Left lobe of liver (tissue), 2 donors: Measurements from ENCODE around the gene STX4. TPM values are rescaled to one million over a fixed set of nuclear protein-coding genes. Genes with fewer than 3 reads are reported as not detected.

ENCODE experiments used
- ATAC-seq: fragments of 200-7000 bp; cut with Tn5 transposase; one replicate; pipeline ENCODE4 v1.9.1; 2020; ENCODE audit warnings: mild to moderate bottlenecking, moderate library complexity
- DNase-seq: peaks from one replicate; pipeline ENCODE4 v3.0.0-alpha.2; 2020; ENCODE audit warnings: low spot score
- total RNA-seq: library from RNA; stranded (reverse); gene quantifications from one replicate; pipeline ENCODE4 v1.2.1, GENCODE V29; 2021
- donor health status: DM: no; HTN: no; CAD: no; lungs with moderate emphysema.
- donor health status: DM: no; HTN: yes; CAD: no.

Gene STX4
- total RNA-seq, 1 donor from 2014 or later, result 24.6 TPM

DNA sequence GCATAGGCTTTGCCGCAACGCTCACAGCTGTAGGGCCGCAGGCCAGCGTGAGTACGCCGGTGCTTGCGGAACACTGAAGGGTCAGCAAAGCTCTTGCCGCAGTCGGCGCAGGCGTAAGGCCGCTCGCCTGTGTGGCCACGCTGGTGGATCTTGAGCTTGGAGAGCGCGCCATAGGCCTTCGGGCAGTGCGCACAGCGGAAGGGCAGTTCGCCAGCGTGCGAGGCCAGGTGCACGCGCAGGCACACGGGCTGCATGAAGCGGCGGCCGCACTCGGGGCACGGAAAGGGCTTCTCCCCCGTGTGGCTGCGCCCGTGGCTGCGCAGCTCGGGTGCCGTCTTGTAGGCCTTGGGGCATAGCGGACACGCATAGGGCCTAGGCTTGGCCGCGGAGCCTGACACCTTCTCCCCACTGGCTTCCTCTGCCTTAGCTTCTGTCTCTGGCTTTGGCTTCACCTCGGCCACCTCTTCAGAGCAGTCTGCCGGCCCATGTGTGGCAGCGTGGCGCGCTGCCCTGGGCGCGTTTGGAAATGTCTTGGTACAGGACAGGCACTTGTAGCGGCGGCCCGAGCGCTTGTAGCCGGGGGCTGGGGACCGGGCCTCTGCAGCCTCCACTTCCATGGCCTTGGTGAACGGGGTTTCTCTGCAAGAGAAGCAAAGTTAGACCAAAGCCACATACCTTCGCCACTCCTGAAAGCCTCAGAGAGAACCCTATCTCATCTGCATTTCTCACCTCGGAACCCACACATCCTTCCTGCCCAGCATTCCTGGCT is 30.7 kb downstream of the STX4 start:
- no peak for DNase-seq
- peak; percentile 20 for ATAC-seq

DNA sequence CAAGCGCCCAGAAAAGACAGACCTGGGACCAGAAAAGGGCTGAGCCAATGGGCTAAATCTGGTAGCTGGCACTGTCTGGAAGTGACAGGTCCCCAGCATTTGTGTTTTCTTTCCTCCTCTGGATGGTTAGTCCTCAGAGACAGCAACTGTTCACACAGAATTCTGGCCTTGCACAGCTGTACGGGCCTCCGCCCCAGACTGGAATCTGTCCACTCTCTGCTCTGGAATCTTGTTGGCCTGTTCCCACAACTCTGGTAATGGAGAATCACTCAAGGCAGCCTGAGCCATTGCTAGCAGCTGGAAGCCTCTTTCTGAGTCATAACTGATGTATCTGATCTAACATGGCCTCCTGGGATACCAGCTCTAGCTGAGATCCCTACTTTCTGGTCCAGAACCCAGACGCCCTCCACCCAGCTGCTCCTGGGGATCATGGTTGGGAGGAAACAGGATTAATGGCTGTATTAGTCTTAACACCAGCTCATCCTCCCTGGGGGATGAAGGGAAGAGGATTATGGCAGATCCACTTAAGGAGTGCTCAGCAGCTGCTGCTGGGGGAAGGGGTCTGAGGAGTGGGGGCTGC is 31.6 kb downstream of the STX4 start:
- DNase-seq (no peak), ATAC-seq (no peak)

DNA sequence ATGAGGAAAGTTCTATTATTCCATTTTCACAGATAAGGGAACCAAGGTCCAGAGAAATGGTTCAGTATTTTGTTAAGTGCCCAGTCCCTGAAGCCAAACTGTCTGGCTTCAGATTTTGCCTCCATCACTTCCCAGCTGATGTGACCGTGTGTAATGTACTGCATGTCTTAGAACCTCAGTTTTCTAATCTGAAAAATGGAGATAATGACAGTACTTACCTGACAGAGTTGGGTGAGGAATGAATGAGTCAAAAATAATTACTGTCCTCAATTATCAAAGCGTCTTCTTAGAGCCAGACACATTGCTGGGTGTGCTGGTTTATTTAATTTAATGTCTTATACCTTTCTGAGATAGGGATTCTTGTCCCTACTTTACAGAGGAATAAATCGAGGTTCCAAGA is 34.0 kb downstream of the STX4 start:
- DNase-seq (no peak), ATAC-seq (no peak)

GRCh38 chr16:31071861-31072260 is 38.5 kb downstream of the STX4 start:
- DNase-seq, result no peak
- no peak for ATAC-seq

- ATAC-seq, result no peak
- DNase-seq, result no peak
Measured at GRCh38 chr16:31072540-31073141, 39.3 kb downstream of the STX4 start.

GRCh38 chr16:31073142-31073969 is 40.0 kb downstream of the STX4 start:
- ATAC-seq (peak; percentile 86), DNase-seq (peak; percentile 93)

DNA sequence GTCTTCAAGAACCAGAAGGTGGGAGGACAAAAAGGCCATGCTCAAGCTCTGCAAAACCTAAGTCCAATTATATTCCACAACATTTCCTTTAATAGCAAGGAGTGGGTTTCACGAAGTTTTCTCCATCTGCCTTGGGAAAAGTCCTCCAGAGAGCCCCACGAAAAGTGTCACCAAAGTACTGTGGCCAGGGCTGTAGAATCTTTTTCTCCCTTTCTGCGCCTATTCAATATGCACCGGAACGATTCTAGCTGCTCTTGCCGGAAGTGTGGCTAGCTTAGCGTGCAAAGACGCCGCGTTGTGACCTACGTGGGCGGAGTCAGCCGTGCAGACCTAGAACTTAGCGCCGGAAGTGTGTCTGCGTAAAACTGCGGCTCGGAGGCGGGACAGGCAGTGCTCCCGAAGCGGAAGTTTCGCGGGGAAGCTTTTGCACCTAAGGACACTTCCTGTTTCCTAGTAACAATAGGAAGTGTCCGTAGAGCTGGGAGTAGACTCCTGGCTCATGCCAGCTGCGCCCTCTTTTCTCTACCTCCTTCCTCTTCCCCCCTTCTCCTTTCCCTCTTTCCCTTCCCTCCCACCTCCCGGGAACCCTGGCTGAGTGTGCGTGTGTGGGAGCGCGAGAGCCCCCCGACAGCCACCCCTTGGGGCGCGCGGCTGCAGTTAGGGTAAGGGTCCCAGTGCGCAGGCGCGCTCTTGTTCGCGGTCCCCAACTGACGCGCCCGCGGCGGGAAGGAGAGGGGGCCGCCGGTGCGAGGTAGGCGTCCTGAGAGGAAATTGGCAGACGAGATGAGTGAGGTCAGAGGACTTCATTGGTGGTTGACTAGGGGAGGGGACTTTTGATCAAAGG is 40.8 kb downstream of the STX4 start, which contains the start of the genes ZNF646 and ZNF668:
Gene ZNF646 (plus strand): TSS at position 453 of the 844 bp plus-strand sequence. CDS start 1,903 bp downstream, outside the sequence.
Gene ZNF668 (minus strand): TSS at position 271 of the 844 bp plus-strand sequence. CDS start 9,781 bp downstream, outside the sequence.
- DNase-seq (peak; percentile 98), ATAC-seq (peak; percentile 90)

DNA sequence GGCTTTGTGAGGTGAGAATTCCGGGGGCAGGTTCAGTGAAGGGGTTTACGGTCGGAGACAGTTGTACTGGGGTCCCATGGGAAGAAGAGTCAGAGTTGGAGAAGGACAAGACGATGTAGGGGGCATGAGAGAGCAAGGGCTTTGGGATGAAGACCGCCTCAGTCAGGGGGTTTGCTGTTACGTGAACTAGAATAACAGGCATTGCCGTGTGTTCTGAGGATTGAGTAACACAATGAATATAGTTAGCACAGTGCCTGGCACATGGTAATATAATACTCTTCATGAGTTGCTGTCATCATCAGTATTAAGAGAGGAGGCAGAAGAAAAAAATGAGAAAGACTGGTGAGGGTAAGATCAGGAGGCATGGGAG is 41.4 kb downstream of the STX4 start:
- ATAC-seq (no peak), DNase-seq (no peak)

DNA sequence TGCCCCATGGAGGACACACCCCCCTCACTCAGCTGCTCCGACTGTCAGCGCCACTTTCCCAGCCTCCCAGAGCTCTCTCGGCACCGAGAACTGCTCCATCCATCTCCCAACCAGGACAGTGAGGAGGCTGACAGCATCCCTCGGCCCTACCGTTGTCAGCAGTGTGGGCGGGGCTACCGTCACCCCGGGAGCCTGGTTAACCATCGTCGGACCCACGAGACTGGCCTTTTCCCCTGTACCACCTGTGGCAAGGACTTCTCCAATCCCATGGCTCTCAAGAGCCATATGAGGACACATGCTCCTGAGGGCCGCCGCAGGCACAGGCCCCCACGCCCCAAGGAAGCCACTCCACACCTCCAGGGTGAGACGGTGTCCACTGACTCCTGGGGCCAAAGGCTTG is 43.0 kb downstream of the STX4 start:
- DNase-seq (no peak), ATAC-seq (no peak)

GRCh38 chr16:31077024-31077423 is 43.7 kb downstream of the STX4 start:
- ATAC-seq, result no peak

DNA sequence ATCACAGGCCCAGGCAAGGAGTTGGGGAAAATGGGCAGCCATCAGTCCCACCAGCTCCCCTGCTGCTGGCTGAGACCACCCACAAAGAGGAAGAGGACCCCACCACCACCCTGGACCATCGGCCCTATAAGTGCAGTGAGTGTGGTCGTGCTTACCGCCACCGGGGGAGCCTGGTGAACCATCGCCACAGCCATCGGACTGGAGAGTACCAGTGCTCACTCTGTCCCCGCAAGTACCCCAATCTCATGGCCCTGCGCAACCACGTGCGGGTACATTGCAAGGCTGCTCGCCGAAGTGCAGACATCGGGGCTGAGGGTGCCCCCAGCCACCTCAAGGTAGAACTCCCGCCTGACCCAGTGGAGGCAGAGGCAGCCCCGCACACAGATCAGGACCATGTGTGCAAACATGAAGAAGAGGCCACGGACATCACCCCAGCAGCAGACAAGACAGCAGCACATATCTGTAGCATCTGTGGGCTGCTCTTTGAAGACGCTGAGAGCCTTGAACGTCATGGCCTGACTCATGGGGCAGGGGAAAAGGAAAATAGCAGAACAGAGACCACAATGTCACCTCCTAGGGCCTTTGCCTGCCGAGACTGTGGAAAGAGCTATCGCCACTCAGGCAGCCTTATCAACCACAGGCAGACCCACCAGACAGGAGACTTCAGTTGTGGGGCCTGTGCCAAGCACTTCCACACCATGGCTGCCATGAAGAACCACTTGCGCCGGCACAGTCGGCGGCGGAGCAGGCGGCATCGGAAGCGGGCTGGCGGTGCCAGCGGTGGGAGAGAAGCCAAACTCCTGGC is 44.4 kb downstream of the STX4 start:
- no peak for DNase-seq
- ATAC-seq, result no peak

More at GRCh38 chr16:31077024-31077423, 43.7 kb downstream of the STX4 start:
- DNase-seq, result no peak

DNA sequence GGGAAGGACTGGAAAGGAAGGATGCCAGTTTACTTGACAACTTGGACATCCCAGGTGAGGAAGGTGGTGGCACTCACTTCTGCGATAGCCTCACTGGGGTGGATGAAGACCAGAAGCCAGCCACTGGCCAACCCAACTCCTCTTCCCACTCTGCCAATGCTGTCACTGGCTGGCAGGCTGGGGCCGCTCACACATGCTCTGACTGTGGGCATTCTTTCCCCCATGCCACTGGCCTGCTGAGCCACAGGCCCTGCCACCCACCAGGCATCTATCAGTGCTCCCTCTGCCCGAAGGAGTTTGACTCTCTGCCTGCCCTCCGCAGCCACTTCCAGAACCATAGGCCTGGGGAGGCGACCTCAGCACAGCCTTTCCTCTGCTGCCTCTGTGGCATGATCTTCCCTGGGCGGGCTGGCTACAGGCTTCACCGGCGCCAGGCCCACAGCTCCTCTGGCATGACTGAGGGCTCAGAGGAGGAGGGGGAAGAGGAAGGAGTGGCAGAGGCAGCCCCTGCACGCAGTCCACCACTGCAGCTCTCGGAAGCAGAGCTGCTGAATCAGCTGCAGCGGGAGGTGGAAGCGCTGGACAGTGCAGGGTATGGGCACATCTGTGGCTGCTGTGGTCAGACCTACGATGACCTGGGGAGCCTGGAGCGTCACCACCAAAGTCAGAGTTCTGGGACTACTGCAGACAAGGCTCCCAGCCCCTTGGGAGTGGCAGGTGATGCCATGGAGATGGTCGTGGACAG is 45.4 kb downstream of the STX4 start:
- no peak for DNase-seq
- no peak for ATAC-seq

DNA sequence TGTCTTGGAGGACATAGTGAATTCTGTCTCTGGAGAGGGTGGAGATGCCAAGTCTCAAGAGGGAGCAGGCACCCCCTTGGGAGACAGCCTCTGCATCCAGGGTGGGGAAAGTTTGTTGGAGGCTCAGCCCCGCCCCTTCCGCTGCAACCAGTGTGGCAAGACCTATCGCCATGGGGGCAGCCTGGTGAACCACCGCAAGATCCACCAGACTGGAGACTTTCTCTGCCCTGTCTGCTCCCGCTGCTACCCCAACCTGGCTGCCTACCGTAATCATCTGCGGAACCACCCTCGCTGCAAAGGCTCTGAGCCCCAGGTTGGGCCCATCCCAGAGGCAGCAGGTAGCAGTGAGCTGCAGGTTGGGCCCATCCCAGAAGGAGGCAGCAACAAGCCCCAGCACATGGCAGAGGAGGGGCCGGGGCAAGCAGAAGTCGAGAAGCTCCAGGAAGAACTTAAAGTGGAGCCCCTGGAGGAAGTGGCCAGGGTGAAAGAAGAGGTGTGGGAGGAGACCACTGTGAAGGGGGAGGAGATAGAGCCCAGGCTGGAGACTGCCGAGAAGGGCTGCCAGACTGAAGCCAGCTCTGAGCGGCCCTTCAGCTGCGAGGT is 46.1 kb downstream of the STX4 start:
- DNase-seq (no peak), ATAC-seq (no peak)

DNA sequence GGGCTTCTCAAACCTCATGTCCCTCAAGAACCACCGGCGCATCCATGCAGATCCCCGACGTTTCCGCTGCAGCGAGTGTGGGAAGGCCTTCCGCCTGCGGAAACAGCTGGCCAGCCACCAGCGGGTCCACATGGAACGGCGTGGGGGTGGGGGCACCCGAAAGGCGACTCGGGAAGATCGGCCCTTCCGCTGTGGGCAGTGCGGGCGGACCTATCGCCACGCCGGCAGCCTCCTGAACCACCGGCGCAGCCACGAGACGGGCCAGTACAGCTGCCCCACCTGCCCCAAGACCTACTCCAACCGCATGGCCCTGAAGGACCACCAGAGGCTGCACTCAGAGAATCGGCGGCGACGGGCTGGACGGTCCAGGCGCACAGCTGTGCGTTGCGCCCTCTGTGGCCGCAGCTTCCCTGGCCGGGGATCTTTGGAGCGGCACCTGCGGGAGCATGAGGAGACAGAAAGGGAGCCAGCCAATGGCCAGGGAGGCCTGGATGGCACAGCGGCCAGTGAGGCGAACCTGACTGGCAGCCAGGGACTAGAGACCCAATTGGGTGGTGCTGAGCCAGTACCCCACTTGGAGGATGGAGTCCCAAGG is 46.8 kb downstream of the STX4 start:
- DNase-seq, result no peak

GRCh38 chr16:31080756-31081419 is 47.5 kb downstream of the STX4 start:
- ATAC-seq (peak; percentile 46), DNase-seq (no peak)

More for the DNA sequence above, 46.8 kb downstream of the STX4 start:
- ATAC-seq, result no peak

- DNase-seq (no peak), ATAC-seq (no peak)
Measured at GRCh38 chr16:31081428-31082351, 48.3 kb downstream of the STX4 start.
